PC-3 (cell line): ENCODE data around the gene CALHM1.

ENCODE experiments used
- CTCF ChIP-seq: fragments of 300-600 bp; sonication (generic); conservative IDR thresholded peaks from 2 replicates; pipeline ENCODE4 v1.5.1; 2017; ENCODE audit warnings: antibody characterized with exemption, low read depth, mild to moderate bottlenecking, low read length
- EZH2 ChIP-seq: fragments of 300-600 bp; sonication (generic); IDR thresholded peaks from one replicate; pipeline ENCODE4 v1.6.1; 2017; ENCODE audit warnings: antibody characterized with exemption, mild to moderate bottlenecking, low read length; ENCODE audit not compliant: unreplicated experiment

- TF ChIP-seq CTCF (no peak), EZH2 (no peak)
These were observed 8.0 kb upstream of the CALHM1 start for GRCh38 chr10:103466734-103467133.
